ENCODE measurements around the gene FOXP4.
A peak's percentile ranks its signal among the peaks of the same experiment; 100 is the strongest.

FOXP4 gene

GRCh38 chr6:41566961-41567360 lies 20.8 kb downstream of the FOXP4 start:
- DNase-seq: no peak

GRCh38 chr6:41567684-41568083 lies 21.5 kb downstream of the FOXP4 start:
- DNase-seq: no peak

DNA sequence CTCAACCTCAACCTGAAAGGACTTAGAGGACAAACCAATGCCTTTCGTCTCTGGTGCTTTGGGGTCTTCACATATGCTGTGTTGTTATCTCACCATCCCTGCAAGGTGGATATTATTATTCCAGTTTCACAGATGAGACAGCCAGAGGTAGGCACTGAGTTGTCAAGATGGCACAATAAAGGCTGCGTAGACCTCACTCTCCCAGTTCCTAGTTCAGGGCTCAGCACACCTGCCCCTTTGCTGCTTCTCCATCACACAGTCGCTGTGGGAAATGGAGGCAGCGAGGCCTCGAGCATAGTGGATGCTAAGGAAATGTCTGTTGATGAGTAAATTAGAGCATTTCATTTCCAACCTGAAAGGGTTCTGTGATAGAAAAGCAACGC lies 22.0 kb downstream of the FOXP4 start:
- no peak for DNase-seq

- DNase-seq: no peak
Measured at GRCh38 chr6:41568585-41569384, 22.6 kb downstream of the FOXP4 start.

DNA sequence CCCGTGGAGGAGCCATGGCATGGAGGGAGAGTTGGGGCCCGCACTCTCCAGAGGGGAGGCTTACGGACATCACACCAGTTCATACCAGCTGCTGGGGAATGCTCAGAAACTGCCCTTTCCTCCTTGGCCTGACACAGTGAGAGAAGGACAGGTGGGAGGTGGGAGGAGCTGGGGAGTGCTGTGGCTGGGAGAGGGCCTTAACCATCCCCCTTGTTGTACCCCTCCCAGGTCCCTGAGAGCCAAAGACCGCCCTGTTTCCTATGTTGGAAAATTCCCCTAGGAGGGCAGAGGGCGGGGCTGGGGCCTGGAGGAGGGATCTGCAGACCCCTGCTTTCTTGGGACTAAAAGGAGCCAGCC lies 24.1 kb downstream of the FOXP4 start:
- no peak for DNase-seq

DNA sequence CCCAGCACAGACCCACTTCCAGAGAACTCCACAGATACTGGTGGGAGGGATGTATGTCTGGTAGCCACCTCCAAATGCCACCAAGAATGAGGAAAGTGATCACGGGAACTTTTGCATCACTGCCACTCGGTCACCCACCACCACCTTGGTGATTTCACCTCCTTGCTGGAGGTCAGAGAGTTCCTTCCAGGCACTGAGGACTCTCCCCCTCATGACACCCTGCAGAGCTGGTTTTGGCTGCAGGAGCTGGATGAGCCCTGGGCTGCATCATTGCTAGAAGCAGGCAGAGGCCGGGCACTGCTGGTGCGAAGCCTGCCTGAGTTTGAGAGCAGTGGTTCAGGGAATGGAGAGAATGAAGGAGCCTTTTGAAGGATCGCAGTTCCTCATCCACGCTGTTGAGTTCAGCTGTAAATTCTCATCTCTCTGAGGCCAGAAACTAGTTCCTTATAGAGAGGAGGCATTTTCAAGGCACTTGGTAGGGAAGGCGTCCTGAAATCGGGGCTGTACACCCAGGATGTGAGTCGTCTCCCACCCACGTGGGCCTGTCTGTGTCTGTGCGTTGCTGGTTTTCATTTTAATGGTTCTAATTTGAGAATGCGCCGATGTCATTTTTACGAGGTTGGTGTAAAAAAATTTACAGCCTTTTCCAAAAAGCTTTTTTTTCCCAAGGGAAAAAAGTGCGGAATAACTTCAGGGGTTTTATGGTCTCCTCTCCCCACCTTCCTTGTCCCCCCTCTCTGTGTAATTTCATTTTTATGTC lies 25.0 kb downstream of the FOXP4 start:
- peak; percentile 35 to 38 for DNase-seq

DNA sequence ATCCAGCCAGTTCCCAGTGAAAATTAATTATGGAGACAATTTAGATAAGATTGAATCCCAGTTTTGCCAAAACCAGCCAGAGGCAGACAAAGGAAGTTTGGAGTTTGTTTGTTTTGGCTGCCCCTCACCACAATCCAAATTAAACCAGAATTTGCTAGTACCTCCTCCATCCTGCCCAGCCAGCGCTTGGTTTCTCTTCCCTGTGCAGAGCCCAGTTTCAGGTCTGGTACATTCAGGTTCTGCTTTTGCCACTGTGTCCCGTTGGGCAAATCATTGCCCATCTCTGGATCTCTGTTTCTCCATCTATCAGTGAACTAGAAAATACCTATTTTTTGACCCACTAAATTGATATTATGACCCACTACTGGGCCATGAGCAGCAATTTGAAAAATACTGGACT lies 26.4 kb downstream of the FOXP4 start:
- DNase-seq: no peak

DNA sequence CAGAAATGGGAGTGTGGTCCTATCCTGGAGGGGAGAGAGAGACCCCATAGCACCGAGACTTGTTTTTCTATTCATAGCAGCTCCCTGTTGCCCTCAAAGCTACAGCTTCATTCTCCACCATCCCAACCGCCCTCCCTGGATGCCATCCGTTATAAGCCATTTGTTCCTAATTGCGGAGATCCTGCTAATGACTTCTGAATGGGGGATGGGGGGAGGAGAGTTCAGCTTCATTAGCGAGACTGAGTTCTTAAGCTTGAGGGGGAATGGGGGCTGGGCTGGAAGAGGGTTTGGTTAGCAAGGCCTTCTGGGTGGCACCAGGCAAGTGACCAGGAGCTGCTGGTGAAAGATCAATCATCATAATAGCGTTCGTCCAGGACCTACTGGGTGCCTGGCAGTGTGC lies 27.1 kb downstream of the FOXP4 start:
- DNase-seq: no peak

DNA sequence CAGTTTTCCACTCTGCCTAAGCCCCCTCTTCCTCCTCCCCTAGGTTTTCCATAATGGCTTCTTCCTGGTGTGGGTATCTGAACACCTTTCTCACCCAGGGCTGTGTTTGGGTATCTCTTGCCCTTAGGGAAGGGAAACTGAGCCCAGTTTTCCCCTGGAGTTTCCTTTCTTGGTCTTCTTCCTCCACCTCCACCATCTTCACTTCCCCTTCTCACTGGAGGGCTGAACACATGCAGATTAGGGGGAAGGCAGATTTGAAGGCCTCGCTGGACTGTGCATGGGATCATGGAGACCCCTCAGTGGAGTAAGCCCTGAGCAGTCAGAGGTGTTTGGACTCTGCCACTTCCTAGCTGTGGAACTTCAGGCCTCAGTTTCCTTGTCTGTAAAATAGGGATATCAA lies 27.8 kb downstream of the FOXP4 start:
- DNase-seq: no peak

GRCh38 chr6:41575598-41575997 lies 29.4 kb downstream of the FOXP4 start:
- no peak for DNase-seq

- no peak for DNase-seq
Measured at GRCh38 chr6:41576667-41577066, 30.5 kb downstream of the FOXP4 start.

GRCh38 chr6:41577356-41578216 lies 31.4 kb downstream of the FOXP4 start:
- DNase-seq: no peak

DNA sequence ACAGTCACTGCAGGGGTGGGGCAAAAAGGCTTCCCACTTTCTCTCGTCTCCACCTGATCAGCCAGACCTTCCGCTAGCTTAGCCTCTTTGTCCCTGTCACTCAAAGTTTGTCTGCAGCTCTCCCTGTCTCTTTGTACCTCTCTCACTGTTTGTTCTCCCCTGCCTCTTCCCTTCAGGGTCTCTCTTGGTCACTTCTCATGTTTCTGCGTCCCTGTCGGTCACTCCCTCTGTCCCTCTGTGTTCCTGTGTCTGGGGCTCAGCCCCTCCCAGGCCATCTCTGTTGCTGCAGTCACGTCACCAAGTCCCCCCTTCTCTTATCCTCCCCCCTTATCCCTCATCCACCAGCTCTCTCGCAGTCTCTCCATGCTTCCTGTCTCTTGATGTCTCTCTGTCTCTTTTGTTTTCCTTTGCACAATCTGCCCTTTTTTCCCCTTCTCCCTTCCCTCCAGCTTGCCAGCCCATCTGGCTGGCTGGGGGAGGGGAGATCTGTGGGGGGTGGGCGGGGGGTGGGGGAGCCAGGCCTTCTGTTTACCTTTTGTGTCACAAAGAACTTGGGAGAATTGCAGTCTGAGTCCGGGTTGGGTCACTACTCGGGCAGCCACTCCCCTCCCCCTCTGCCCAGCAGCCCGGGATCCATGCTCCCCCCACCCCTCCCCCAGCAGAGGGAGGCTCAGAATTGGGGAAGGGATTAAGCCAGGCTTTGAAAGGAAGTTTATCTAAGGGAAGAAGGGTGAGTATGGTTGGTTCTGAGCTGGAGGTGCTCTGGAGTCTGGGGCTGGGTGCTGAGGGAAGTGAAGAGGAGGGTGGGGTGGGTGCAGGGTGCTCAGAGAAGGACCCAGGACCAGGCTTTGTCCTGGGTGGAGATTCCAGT lies 32.3 kb downstream of the FOXP4 start:
- DNase-seq: no peak

- no peak for DNase-seq
Measured at GRCh38 chr6:41579088-41579610, 33.0 kb downstream of the FOXP4 start.

DNA sequence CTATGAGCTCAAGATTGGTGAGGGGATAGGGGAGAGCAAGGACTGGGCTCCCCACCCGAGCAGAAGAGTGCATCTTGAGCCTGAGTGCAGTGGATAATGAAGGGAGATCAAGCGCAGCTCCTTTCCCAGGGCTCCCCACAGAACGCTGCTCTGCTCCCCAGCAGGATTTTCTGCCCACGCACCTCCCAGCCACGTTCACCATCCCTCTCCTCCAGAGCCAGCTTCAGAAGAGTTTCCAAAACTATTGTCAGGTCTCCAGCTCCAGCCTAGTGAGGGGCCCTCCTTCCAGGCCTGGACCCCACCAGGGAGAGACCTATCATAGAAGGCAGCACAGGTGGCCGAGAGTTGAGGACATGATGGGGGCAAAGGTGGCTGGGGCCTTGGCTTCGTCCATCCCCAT lies 34.5 kb downstream of the FOXP4 start:
- no peak for DNase-seq

- no peak for DNase-seq
Measured at GRCh38 chr6:41581381-41581991, 35.3 kb downstream of the FOXP4 start.

- no peak for DNase-seq
Measured at GRCh38 chr6:41582540-41582939, 36.4 kb downstream of the FOXP4 start.

DNA sequence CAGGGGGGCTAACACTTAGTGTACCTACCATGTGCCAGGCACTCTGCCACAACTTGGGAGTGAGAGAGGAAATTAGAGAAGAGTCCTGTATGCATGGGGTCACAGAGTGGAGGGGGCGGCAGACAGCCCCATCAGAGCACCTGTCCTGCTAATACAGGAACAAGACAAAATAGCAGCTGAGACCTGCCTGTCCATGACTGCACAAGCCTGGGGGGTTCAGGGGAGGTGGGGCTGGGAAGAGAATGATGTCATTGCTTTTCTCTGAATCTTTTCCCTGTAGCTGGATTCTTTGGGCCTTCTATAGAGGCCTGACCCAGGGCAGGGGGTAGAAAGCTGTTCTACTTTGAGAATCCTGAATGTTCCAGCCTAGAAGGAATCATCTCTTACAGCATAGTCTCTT lies 37.4 kb downstream of the FOXP4 start:
- no peak for DNase-seq

DNA sequence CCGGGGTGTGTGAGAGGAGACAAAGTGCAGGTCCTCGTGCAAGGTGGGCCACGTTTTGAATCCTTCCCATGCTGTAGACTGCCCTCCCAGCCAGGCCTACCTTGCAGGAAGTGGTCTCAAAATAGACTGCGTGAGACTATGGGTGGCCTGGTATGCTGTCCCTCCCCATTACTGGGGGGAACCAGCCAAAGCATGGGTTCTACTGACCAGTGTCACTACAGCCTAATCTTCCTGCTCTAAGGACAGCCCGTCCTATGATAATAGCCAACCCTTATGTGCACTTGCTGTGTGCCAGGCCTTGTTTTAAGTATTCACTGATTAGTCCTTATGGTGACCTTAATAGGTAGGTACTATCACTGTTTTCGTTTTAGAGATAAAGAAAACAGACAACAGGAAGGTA lies 38.0 kb downstream of the FOXP4 start:
- DNase-seq: no peak

GRCh38 chr6:41584668-41585205 lies 38.6 kb downstream of the FOXP4 start:
- DNase-seq: no peak

DNA sequence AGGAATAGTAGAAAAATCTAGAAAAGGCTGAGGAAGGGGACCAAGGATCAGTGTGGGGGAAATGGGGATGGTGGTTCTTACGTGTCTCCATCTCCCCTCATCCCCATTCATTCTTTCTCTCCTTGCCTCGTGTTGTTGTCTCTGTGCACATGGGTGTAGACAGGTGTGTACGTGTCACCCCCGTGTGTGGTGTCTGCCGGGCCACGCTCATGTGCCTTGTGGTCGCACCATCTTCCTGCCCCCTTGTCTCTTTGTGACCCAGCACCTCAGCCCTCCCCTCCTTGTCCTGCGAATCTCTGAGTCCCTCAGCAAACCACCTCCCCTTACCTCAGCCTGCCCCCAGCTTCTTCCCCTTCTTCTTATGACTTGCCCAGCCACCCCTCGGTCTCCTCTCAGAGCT lies 39.4 kb downstream of the FOXP4 start:
- DNase-seq: no peak

All from stimulated activated CD4-positive, alpha-beta T cell treated with anti-CD3 and anti-CD28 coated beads, Interleukin-2, amount 100 ng/mL, for 24 hours (primary cell).